ENCODE results near the gene CA5A. TPM values are rescaled to one million over a fixed set of nuclear protein-coding genes. Genes with fewer than 3 reads are reported as not detected.
"Not testable (repeated sequence)": the region's sequence is repeated elsewhere in the genome, so short reads cannot be mapped to it uniquely, and the experiment has no call there.

The CA5A gene
- total RNA-seq, 1 donor from 2014 or later: not detected

- ATAC-seq (no peak), DNase-seq (ENCODE audit: missing footprints) (no peak)
- intact Hi-C loops (cut with DNase I): no loop called here
Observed at GRCh38 chr16:87951552-87952538, 15.5 kb upstream of the CA5A start.

GRCh38 chr16:87950765-87951551, 14.6 kb upstream of the CA5A start, which contains the start of gene BANP:
Gene BANP, plus strand, starts transcription at chr16:87951434. Its CDS starts 23,682 bp downstream, at chr16:87975116.
- intact Hi-C loops (cut with DNase I): no loop called here
- peak; percentile 99 for DNase-seq (ENCODE audit: missing footprints)
- ATAC-seq: peak; percentile 98

DNA sequence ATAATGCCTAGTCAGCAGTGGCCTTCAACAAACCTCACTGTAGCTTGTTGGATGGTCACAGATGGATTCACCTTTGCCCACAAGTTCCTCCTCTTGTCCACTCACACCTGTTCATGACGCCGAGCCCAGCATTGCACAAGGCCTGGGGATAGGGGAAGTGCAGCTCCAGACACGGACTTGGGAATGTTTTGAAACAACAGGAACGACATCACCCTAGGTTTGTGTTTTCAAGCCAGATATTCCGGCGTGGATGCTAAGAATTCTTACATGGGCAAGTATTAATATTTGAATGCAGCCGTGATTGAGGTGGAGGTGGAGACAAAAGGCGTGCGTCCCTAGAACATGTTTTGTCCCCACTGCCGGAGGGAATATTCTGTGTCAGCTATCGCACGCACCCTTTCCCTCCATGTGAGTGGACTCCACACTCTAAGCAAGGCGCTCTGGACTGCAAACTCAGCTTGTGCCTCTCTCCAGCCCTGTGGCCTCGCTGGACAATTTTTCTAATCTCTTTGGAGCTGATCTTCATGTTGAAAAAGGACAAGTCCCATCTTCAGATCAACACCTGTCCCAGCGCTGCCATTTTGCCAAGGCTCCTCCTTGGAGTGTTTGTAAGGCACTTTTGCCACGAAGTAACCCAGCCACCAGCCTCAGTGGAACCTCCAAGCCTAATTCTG, 12.9 kb upstream of the CA5A start:
- DNase-seq (ENCODE audit: missing footprints): no peak
- intact Hi-C loops (cut with DNase I): no loop called here
- ATAC-seq: no peak

- DNase-seq (ENCODE audit: missing footprints): no peak
- no peak for ATAC-seq
- intact Hi-C loops (cut with DNase I): no loop called here
Observed at GRCh38 chr16:87948735-87949070, 12.4 kb upstream of the CA5A start.

DNA sequence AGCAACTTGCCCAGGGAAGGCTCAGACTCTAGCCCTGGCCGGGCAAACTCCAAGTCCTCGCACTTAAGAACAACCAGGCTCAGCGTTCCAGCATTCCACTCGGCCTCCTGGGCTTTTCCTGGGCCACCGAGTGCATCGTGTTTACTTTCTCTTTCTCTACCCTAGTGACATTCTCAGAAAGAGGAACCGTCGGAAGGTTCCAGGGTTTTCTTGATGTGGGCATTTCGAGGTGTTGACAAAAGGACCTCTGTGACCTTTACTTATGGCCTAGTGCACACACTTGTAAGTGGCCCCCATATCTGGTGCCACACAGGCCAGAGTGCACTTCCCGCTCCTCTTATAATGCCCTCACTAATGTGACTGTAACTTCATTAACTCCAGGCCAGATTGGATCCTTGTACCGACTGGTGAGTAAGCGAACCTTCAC, 11.8 kb upstream of the CA5A start:
- DNase-seq (ENCODE audit: missing footprints) (no peak), ATAC-seq (no peak)
- intact Hi-C loops (cut with DNase I): no loop called here

- DNase-seq (ENCODE audit: missing footprints) (no peak), ATAC-seq (no peak)
- intact Hi-C loops (cut with DNase I): no loop called here
Observed at GRCh38 chr16:87947356-87948118, 11.2 kb upstream of the CA5A start.

- intact Hi-C loops (cut with DNase I): no loop called here
- DNase-seq (ENCODE audit: missing footprints) (no peak), ATAC-seq (no peak)
Observed at GRCh38 chr16:87946596-87947347, 10.4 kb upstream of the CA5A start.

DNA sequence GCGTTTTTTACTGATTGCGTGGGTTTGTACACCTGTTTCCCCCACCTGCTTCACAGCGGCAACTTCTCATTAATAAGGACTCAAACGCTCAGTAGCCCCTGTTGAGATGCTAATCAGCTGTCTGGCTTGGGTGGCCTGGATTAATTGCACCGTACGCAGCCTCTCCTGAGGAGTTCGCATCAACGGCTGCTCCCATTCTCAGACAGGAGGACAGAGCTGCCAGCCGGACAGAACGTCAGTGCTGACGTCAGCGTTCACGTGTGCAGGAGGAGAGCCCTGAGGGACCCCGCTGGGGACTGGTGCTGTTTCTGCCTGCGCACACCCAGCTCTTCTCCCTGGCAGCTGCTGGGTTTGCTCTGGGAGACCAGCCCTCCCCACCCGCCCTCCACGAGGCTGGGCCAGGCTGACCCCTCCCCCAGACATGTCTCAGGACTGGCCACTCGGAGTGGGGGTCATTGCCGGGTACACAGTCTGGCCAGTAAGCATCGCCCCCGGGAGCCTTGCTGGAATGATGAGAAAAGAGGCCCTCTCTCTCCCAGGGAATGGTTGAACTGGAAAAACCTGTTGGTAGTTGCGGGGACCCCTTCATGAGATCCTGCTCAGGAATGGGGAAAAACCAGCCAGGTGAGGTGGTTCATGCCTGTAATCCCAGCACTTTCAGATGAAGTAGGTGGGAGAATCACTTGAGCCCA, 9.2 kb upstream of the CA5A start:
- DNase-seq (ENCODE audit: missing footprints) (peak; percentile 83), ATAC-seq (peak; percentile 90)
- intact Hi-C loops (cut with DNase I): no loop called here

GRCh38 chr16:87942680-87943079, 6.4 kb upstream of the CA5A start:
- ATAC-seq (no peak), DNase-seq (ENCODE audit: missing footprints) (no peak)
- intact Hi-C loops (cut with DNase I): no loop called here

- no peak for ATAC-seq
- intact Hi-C loops (cut with DNase I): no loop called here
- DNase-seq (ENCODE audit: missing footprints): no peak
Observed at GRCh38 chr16:87939562-87940423, 3.5 kb upstream of the CA5A start.

GRCh38 chr16:87938412-87938949, 2.2 kb upstream of the CA5A start:
- DNase-seq (ENCODE audit: missing footprints): no peak
- no peak for ATAC-seq
- intact Hi-C loops (cut with DNase I): no loop called here

- intact Hi-C loops (cut with DNase I); ATAC-seq; DNase-seq (ENCODE audit: missing footprints): not testable (repeated sequence)
Observed at GRCh38 chr16:87937231-87937542, 858 bp upstream of the CA5A start.

- intact Hi-C loops (cut with DNase I); ATAC-seq; DNase-seq (ENCODE audit: missing footprints): not testable (repeated sequence)
Observed at GRCh38 chr16:87936016-87936374, 334 bp downstream of the CA5A start.

DNA sequence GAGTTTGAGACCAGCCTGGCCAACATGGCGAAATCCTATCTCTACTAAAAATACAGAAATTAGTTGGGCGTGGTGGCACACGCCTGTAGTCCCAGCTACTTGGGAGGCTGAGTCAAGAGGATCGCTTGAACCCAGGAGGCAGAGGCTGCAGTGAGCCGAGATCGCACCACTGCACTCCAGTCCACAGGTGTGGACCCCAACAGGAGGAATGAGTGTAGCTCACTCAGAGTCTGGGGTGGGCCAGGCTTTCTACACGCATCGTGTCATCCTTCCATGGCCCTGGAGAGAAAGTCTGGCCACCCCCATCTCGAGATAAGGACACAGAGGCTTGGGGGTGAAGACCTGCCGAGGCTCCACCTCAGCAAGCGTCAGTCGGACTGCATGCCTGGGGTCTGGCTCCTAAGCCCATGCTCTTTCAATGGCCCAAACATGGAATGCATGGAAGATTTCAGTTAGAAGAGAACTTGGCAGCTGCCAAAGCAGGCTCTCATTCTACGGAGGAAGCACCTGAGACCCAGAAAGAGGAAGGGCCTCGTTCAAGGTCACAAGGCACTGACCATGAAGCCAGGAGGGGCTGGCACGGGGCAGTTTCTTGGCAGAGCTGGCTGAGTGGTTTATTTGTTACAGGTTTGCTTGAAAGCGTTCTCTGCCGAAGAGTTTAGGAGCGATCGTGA, 1.4 kb downstream of the CA5A start:
- DNase-seq (ENCODE audit: missing footprints); intact Hi-C loops (cut with DNase I): not testable (repeated sequence)

GRCh38 chr16:87933140-87933495, 3.2 kb downstream of the CA5A start:
- DNase-seq (ENCODE audit: missing footprints) (no peak), ATAC-seq (no peak)
- intact Hi-C loops (cut with DNase I): no loop called here

More for the DNA sequence above, 1.4 kb downstream of the CA5A start:
- not testable (repeated sequence) for ATAC-seq

Measured in Right ventricle myocardium inferior (tissue), 1 donor.